AG20443 (cell line): ENCODE results near the gene C3orf85.
"Not testable (repeated sequence)": the region's sequence is repeated elsewhere in the genome, so short reads cannot be mapped to it uniquely, and the experiment has no call there.

Experiments used
- DNase-seq: peaks from one replicate; pipeline ENCODE4 v3.0.0; 2012; ENCODE audit warnings: low spot score, mixed read lengths

Gene C3orf85, protein sequence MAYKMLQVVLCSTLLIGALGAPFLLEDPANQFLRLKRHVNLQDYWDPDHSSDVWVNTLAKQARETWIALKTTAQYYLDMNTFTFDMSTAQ

DNA sequence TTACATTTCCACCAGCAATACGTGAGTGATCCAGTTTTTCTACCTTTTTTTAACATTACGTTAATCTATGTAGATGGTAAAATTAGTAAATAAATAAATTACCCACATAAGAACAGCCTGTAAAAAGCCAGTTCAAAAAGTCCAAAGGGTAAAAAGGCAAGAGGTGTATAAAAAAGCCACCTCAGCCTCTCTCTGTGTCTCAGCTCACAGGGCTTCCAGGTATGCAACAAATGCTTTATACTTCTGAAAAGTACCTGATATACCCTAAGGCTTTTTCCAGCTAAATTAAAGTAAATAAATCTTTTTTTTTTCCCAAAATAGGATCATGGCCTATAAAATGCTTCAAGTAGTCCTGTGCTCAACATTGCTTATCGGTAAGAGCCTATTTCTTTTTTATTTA is at the start of gene C3orf85:
C3orf85 (plus strand) TSS at position 197 of the 400 bp plus-strand sequence; CDS start at position 326, 129 bp downstream.
- DNase-seq, result no peak

DNA sequence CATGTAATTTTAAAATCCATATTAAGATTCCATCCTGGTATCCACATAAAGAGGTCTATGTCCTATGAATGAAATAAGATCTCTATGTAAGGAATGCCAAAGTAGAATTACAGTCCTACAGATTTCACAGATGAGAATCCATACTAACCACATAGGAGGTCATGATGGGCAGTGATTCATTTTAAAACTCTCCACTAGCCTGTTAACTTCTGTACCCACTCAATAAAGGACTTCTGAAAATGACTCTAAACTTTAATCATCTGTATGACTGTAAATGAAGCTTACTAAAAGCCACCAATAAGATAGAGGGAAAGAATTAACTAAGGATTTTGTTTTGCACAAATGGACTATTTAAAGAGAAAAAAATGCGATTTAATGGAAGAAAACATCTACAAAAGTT is 47.3 kb upstream of the C3orf85 start:
- DNase-seq, result no peak

DNA sequence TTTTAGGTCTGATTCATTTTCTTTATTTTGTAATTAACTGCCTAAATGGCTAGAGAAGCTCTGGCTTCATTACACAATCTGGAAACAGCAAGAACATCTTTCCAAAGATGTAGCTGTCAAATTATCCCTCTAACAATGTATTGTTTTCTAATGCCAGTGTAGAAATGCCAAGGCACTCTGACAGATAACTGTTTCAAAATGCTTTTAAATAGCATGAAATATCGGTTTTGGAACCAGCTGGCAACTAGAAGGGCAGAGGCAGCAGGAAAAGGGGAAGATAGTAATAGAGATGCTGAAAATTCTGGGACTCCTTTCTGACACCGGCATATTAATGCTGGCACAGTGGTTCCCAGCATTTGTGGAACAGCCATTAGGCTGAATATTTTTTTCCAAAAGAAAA is 44.7 kb upstream of the C3orf85 start:
- no peak for DNase-seq

DNA sequence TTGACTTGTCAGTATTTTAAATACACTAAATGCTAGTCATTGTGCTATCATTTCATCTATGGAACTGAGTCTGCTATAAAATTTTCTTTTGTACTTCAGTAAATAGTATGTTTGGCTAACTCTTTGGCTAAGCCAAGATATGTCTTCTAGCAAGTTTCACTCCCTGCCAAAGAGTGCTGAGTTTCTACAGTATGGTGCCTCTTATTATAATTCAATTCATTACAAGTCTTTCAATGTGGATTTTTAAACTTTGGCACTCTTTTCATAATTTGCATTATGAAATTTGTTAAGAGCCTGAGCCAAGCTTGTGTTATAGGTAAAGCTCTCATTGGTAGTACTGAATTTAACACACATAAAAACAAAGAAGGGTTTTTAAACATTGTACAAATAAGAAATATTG is 43.0 kb upstream of the C3orf85 start:
- no peak for DNase-seq

DNA sequence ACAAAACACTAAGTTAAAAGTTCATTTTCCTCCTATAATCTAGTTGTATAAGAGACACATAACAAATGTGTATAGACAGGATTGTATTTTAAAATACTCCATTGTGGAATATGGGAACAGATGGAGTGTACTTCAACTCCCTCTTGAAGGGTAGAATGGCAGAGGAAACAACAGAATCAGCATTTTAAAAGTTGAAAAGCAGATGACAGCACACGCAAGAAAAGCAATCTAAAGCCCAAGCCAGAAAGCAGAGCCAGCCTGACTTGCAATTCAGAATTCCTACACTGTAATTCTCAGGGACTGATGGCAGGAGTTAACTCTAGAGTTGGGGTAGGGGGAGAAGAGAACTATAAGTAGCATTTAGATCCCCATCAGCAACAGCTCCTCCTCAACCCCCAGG is 41.4 kb upstream of the C3orf85 start:
- DNase-seq, result no peak

DNA sequence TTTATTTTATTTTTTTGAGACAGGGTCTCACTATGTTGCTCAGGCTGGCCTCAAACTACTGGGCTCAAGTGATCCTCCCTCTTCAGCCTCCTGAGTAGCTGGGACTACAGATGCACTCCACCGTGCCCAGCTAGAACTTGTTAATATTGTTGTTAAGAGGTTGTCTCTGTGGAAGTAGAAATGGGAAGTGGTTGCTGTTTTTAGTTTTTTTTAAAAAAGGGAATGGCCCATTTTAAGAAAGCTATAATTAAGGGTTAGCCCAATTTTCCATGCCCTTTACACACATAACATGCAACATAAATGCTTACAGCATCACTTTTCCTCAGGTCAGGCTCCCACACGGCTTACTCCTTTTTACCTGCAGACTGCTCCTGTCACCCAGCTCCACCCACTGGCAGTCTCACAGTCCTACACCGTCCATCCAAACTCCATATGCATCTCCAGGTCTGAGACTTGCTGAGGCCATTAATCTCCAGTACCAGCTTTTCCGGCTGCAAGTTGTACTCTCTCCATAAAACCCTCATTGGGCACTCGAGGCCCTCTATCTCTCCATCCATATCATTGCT is 38.4 kb upstream of the C3orf85 start:
- no peak for DNase-seq

DNA sequence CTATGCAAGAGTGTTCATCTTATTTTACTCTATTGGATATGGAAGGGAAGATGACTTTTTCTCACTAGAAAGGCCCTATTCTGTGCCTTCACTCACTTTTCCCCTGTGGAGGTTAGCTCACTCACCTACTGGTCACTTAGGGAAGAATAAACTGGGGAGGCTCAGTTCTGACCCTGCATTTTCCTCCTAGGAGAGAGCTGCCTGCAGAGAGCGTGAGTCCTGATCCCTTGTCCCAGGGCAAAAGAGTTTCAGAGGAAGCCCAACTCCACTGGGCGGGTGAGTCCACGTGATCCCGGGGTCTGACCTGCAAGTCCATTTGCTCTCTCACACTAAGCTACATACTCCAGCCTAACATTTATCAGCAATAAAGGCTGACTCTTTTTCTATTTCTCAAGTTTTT is 26.9 kb upstream of the C3orf85 start:
- no peak for DNase-seq

DNA sequence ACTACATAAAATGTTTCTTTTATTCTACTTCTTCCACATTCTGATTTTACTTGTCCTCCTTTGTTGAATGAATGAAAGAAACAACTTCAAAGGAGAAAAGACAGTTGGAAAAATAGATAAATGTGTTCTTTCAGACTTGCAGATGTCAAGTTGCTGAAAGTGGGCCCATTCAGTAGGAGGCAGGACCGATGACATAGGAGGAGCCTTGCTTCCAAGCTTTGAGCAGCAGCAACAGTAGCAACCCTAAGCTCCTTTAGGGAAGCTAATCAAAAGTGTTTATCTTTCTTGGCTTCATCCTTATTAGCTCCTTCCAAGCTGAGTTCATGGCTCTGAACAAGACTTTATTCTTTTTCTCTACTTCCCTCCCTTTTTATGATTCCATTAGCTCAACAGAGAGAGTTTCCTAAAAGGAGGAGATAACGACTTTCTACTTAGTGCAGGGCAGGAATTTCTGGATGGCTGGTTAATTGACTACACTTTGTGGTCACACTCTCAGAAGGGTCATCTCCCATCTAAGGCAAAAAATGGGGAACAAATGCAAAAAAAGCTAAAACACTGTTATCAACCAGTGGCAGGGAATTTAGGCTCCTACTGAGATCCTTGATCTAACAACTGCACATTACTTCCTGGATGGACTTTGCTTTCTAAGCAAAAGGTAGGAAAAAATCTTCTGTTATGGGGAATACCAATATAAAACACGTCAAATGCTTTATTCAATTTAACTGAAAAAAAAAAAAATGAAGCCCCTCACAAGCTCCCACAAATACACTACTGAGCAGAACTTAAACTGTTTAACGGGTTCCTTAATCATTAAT is 23.4 kb upstream of the C3orf85 start:
- no peak for DNase-seq

DNA sequence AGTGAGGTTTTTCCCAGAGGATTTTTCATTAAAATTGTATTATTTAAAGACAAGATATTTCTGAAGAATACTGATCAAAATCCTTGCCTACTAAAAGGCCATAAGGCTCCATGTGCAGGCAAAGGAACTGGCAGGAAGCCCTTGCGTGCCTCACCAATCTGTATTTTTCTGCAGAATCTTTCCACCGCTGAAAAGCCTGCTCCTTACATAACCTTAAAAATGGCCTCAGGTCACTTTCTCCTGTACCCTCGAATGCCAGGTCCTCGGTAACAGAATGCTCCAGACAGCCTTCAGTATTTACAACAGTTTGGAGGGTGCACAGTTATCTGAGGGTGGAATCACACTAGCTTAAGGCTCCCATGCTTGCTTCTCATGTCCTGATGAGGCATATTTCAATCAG is 21.8 kb upstream of the C3orf85 start:
- DNase-seq, result no peak

DNA sequence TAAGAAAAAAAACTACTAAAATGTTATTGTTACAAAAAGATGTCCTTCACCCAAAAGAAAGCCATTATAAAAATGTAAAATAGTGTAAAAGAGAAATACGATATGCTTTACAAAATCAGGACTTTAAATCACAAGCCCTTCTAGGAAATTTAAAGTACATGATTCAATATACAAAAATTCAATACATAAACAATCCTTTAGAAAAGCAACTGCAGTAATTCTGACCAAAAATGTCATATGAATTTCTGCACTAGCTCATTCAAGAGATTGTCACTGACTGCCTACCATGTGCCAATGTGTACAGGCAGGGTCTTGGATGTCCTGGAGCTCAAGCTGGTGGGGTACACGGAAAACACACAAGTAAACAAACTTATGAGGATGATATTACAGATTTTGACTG is 21.1 kb upstream of the C3orf85 start:
- no peak for DNase-seq

DNA sequence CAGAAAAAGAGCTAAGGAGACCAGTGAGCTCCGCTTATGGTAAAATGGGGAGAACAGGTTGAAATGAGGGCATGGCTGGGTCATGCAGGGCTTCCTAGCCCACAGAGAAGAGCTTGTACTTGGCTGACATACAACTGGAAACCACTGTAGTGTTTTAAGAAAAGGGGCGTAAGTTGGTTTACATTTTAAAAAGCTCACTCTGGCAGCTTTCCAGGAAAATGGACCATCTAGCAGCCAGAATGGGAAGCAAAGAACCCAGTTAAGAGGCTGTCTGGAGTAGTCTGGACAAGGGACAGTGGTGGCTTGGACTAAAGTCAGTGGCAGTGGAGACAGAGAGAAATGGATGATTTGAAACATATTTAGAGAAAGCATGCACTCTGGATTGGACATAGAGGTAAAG is 20.5 kb upstream of the C3orf85 start:
- no peak for DNase-seq

DNA sequence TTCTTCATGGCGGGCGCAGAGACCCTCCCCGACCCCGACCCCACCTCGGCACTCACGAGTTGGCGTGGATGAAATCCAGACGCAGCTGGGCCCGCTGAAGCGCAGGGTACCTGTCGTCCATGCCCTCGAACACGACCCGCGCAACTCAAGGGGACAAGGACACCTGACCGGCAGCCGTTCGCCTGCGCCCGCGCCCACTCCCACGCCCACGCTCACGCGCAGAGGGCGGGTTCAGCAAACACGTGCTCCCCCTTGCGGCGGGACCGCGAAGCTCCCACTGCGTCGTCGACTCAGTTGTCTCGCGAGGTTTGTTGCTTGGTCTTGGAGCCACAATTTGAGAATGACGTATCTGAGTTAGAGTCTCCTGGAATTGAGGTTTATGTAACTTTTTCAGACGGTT is 18.6 kb upstream of the C3orf85 start, which contains the start of gene MORC1:
MORC1 (minus strand) TSS at position 196 of the 400 bp plus-strand sequence; CDS start at position 121, 75 bp downstream.
- no peak for DNase-seq

DNA sequence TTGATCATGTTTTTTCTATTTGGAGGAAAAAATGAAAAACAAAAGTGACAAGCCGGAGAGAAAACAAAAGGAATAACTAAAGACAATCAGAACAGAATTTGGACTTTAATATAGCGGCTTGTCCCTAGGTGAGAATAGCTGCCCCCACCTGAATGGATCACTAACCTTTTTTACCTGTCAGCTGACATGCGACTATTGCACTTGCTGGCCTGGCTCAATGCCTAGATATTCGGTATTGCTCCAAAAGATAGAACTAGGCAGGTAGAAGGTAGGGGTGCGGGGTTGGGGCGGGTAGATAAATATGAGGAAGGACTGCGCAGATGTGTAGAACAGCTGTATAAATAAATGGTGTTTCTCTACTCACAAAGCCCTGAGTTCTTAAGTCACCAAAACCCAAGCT is 17.9 kb upstream of the C3orf85 start:
- no peak for DNase-seq

DNA sequence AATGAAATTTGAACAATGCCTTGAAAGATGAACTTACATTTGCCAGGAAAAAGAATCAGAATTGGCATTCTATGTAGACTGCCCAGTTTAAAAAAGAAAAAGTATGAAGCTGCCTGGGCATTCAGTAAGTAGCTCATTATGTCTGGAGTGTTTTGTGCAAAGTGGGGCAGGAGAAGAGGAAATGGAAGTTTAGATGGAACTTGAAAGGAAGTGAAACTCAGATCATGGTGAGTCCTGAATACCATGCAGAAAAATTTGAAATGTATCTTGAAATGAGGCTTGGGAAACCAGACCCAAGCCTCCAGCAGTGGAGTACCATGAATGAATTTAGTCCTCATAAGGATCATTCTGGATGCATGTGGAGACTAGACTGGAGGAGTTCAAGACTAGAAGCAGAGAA is 13.8 kb upstream of the C3orf85 start:
- DNase-seq, result no peak

DNA sequence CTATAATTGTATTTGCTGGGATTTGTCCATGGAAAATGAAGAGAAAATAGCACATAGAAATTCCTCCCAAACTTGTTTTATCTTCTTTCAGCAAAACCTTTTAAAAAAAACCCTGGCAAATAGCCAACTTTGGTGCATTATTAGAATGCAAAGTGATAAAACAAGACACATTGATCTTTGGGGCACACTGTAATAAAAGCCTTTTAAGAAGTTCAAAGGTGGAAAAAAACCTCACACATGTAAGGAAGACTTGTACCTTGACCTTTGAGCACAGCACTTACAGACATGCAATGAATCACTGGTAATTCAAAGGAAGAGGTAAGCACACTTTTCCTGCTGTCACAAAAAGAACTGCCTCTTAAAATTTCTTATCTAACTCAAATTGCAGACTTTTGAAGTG is 10.6 kb upstream of the C3orf85 start:
- no peak for DNase-seq

DNA sequence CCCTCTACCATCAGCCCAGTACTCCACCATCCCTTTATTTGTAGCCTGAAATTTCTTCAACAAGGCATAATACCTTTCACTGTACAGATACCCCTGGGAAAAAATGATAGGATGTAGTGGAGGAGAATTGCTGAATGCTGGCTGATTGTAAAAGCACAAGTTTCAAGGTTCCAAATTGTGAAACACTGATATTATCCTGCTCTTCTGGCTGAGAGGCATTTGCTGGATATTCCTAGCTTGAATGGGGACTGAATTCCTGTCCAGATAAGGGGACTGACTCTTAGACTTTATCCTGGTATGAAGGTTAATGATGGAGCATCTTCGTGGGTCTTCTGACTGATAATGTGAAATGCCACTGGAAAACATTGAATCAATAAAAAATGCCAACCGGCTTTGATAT is 9.0 kb upstream of the C3orf85 start:
- DNase-seq, result no peak

DNA sequence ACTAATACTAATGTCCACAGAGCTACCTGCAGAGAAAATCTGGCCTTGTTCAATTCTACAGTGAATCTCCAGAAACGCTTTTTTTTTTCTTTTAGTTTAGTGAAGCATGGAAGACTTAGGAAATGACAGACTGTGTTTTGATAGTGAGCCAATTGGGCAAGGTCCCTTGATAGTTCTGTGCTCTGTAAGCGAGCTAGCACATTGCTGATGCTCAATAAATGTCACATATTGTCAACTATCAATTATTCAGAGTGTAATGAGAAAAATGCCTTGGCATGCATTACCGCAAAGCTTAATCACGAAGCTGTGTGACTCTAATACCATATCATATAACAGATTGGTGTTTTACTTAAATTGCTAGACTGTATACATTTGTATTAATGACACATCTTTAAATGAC is 5.2 kb upstream of the C3orf85 start:
- DNase-seq, result no peak

DNA sequence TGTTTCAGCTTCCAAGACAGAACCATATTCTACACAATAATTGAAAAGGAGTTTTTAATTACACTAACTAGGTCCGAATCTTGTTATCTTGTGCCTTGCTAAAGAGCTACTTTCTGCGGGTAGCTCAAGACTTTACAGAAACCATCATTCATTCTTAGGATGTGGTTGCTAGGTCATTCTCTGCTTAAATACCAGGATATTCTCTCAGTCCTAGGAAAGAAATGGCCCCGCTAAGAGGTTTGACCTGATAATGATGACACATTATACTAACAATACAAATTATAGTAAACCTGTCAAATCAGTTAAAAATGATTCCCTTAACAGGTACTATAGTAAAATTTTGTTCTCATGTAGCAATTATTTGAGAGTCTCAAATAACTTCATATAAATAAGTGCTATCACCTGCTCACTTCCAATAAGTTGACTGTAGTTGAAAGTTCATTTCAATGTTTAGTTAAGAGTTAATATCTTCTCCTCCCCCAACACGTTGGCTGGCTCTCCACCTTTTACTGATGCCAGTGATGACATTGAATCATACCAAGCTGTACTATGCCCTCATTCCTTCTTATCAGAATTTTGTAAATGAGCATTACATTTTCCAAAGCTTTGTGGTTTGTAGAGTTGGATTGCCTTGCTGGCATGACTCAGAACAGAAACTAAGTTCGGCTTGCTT is 3.6 kb upstream of the C3orf85 start:
- no peak for DNase-seq

DNA sequence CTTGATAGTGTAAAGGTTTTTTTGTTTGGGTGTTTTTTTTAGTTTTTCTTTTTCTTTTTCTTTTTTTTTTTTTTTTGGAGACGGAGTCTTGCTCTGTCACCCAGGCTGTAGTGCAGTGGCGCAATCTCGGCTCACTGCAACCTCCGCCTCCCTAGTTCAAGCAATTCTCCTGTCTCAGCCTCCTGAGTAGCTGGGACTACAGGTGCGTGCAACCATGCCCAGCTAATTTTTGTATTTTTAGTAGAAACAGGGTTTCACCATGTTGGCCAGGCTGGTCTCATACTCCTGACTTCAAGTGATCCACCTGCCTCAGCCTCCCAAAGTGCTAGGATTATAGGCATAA is 3.1 kb upstream of the C3orf85 start:
- not testable (repeated sequence) for DNase-seq

DNA sequence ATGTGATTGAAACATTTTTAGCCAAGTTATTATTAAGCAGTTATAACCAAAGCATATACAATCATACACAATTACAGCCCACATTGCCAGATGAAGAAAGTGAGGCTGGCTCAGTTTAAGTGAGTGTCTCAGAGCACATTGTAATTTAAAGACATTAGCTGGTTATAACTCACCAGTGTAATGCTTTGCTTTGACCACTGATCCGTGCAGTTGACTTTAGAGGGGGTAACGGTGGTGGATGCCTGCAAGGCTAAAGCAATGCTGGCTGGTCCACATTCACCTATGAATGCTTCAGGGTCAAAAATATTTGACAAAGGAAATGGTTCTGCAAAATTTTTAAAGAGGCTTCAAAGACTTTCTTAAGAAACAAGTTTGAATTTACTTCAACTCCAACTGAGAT is 1.2 kb downstream of the C3orf85 start:
- no peak for DNase-seq

DNA sequence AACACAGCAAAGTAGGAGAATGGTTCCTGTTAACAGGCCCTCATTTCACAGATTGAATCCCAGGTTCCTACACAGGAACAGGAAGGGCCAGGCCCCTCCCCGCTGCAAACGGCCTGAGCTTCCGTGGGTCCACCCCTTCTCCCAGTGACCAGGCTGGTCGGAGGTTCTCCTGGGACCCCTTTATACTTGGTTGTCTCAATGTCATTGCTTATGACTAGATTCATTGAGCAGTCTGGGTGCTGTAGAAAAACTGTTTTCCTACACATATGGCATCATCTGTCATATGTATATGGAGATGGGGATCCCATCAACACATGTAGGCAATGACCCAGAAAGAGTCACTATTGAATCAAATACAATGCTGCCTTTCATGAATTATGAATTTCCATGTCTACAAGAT is 3.8 kb downstream of the C3orf85 start:
- DNase-seq, result no peak

DNA sequence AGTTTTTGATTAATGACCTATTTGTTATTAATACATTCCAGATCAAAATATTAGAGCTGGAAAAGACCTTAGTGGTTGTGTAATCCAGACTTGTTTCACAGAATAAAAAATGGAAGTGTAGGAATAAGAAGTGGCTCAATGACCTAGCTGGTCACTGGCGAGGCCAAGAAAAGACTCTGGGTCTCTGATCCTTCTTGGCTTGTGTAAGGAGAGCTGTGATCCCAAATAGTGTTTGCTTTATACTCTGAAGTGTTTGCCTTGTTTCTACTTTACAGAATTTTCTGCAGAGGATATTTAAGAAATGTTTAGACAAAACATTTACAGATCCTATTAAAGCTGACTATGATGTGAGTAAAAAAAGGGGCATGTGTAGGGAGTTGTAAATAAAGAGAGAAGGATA is 7.1 kb downstream of the C3orf85 start:
- no peak for DNase-seq

DNA sequence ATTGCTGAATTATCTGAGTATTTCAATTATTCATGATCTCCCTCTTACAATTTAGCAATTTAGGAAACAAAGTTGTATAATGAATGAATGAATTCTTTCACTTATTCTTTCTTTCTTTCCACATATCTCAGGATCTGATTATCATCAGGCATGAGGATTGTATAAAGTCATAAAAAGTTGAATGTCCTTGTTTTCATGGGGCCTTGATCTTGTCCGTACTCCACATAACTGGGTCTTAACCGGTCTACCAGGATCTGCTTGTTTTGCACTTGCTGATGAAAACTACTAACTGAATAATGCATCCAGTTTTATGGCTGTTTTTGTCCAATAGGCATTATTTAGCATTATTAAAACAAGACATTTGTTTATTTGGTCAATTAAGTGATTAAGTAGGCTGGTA is 12.6 kb downstream of the C3orf85 start:
- no peak for DNase-seq
